ENCODE results near the gene LAMA2.

LAMA2 gene

DNA sequence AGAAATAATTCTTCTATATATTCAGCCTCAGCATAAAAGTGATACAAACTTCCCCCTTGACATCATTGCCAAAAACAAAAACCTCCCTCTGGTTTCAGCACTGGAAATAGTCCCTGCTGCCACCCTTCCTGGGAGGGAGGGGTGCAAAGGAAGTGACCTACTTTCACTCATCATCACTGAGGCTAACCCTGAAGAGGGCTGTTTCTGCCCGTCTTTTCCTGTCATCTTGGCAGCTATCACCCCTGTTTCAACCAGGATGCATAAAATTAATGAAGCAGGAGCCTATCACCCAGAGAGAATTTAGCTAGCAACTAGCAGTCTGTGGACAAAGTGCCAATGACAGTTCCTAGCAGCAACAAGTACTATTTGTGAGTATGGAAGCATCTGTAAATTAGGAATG lies 397.8 kb downstream of the LAMA2 start:
- DNase-seq = peak; percentile 15 to 22

DNA sequence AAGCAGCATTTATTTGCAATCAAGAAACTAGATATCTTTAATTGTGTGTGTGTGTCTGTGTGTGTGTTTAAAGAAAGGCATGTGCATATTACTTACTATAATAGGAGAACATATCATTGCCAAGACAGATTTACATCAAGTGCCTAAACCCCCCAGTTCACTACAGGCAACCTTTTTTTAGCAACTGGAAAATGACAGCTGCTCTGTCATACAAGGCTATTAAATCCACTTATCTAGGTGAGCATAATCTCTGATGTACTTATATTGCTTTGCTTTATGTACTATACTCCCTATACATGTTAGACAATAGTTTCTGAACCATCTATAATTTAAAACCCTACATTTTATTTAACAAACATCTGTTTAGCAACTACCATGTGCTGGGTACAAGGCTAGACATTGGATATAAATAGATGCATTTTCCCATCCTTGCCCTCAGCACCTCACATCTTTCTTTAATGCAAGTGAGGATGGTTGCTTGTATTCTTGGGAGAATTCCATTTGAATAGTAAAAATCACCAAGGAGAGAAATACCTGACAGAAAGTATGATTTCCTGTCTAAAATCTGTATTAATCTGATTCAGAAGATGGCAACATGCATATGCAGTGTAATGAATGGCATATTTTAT lies 398.3 kb downstream of the LAMA2 start:
- DNase-seq = no peak

DNA sequence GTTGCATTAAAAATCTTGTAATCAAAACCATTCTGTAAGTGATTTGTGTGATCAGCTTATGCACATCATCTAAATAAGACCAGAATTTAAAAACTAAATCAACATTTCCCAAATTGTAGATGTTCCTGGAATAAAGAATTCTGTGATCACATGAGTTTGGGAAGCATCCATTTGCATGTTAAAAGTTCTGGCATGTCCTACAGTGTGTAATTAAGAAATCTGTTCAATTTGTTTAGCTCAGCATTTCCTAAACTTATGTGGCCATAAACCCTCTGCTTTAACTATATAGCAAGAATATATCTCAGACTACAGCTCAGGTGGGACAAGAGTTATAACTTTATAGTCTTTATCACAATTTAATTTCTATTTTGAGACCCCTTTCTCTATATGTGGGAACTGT lies 399.1 kb downstream of the LAMA2 start:
- DNase-seq = no peak

DNA sequence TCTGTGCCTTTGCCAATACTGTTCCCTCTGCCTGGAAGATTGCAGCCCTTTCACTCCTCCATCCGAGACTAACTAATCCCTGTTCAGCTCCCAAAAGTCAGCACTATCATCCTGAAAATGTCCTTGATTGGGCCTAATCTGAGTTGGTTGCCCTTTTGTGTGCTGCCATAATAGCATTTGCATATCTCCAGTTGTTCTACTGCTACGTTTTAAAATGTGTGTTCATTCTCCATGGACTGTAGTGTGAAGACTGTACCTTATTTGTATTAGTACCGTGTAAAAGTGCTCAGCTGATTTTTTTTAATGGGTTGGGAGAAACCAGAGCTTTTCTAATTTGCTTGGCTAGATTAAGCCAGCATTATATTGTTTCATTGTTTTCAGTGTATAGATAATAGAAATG lies 401.3 kb downstream of the LAMA2 start:
- DNase-seq = no peak

DNA sequence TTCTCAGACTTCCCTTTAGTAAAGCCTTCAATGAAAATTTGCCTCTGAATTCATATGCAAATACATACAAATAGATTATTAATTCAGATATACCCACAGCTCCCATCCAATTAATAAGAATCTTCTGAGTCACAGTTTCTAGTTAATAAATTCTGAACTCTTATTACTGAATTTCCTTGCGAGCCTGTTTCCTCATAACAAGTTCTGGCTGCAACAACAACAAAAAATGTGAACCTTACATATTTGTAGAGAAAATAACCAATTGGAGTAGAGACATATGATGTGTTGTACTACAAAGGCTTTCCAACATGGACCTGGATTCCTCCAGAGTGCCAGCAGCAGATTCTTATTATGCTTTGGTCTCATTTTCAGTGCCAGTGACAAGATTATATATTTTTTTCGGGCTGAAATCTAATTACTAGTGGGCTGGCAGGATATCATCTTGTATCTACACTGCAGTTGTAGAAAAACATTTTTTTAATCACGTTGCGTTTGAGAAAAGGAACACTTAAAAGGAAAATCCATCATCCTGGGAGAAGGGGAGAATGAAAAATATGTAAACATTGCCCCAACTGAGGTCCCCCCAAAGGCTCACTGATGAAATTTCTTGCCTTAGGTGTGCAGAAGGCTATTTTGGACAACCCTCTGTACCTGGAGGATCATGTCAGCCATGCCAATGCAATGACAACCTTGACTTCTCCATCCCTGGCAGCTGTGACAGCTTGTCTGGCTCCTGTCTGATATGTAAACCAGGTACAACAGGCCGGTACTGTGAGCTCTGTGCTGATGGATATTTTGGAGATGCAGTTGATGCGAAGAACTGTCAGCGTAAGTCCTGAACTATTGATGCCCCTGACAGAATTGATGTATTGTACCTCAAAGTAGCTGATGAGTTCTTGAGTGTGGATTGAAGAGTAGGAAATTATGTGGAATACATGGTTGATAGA lies 404.6 kb downstream of the LAMA2 start:
- DNase-seq = no peak

DNA sequence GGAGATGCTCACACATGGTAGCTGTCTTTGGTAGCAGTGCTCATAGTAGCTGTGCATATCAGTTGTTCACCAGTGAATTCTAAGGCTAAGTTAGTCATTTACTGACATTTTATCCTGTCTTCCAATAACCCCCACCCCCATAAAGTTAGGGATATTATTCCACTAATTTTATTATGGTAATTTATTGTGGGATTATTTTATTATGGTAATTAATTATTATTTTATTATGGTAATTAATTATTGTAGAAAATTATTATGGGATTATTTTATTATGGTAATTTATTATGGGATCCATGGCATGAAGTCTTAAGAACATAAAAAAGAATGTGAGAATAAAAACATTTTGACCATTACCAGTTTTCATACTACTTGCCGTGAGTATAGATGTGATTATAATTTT lies 406.5 kb downstream of the LAMA2 start:
- DNase-seq = no peak

DNA sequence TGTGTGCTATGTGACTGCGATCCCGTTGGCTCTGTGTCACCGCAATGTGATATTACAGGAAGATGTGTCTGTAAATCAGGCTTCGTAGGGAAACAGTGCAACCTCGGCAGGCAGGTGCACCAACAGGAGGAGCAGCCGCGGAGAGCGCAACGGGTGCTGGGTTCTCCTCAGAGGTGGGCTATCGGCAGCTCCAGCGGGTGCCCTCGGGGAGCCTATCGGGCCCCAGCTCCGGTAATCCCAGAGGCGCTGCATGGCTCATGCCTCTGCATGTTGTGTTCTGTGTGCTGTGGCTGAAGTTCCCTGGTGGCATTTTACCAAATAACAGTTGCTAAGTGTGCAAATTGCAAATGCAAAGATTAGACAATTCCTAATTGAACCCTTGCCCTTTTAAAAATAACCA lies 409.9 kb downstream of the LAMA2 start:
- no peak for DNase-seq

DNA sequence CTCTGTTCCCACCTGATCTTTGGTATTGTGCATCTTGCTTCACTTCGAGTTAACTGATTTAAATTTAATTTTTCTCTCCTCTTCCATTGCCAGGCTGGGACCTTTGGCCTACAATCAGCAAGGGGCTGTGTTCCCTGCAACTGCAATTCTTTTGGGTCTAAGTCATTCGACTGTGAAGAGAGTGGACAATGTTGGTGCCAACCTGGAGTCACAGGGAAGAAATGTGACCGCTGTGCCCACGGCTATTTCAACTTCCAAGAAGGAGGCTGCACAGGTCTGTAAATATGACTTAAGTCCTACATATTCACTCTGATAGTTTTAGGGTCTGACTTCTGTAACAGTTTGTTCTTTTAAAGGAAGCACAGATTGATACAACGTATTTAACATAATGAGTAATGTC lies 414.7 kb downstream of the LAMA2 start:
- DNase-seq = no peak

DNA sequence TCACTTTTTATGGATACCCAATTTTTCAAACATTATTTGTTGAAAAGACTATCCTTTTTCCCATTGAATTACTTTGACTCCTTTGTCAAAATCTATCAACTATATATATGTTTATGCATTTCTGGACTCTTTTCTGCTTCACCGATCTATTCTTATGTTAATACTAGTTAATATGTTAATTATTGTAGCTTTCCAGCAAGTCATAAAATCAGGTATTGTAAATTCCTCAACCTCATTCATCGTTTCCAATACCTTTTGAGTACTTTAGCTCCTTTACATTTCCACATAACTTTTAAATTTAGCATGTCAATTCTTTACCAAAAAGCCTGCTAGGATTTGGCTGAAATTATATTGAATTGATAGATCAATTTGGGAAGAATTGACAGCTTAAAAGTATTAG lies 419.7 kb downstream of the LAMA2 start:
- DNase-seq = no peak

DNA sequence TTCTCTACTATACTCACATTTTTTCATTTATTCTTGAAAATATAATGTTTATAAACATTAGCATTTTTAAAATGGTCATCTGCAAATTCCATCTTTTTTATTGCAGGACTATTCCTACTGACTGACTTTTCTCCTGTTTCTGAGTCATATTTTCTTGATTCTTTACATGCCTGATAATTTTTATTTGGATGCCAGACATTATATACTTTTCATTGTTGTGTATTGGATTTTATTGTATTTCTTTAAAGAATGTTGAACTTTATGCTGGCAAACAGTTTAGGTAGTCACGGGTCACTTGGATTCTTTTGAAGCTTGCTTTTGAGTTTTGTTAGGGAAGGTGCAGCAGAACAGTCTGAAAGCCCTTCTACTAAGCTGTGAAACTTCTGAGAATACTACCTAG lies 423.9 kb downstream of the LAMA2 start:
- DNase-seq = no peak

DNA sequence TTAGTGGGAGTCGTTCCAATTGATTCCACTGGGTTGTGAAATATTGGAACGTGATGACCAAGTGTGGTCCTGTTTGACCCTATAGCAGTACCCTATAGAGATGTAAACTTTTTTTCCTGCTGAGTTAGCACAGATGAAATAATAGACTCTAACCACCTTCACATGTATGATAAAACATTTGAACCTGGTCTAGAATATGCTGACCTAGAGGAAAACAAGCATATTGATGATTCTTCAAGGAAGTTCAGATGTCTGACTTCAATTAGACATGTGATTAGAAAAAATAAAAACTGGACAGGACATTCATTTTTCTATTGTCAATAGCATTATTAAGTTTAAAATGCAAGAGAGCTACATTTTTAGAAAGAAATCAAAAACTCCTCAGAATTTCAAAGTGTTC lies 424.9 kb downstream of the LAMA2 start:
- no peak for DNase-seq

DNA sequence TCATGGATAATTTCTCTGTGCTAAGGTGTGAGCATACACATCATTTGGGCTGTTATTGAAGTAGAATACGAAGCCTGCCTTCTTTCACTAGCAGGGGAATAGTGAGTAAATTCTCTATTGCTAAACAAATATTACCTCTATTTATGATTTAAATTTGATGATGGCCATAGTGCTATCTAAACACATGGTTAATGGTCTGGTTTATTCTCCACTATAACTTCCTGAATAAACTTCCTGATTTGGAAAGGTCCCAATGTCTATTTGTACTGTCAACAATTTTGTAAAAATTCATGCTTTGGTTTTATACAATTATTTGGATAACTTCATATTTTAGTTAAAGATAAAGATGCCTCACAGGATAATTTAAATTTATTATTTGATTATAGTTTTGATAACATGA lies 426.2 kb downstream of the LAMA2 start:
- DNase-seq = no peak

DNA sequence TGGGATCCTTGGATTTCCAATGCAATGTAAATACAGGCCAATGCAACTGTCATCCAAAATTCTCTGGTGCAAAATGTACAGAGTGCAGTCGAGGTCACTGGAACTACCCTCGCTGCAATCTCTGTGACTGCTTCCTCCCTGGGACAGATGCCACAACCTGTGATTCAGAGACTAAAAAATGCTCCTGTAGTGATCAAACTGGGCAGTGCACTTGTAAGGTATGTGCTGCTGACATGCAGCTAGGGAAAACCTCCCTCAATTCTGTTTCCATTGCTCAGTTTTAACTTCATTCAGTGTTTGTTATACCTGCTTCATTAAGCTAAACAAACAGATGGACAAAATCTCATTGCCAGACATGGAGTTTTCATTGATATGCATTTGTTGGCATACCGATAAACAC lies 429.9 kb downstream of the LAMA2 start:
- DNase-seq = no peak

DNA sequence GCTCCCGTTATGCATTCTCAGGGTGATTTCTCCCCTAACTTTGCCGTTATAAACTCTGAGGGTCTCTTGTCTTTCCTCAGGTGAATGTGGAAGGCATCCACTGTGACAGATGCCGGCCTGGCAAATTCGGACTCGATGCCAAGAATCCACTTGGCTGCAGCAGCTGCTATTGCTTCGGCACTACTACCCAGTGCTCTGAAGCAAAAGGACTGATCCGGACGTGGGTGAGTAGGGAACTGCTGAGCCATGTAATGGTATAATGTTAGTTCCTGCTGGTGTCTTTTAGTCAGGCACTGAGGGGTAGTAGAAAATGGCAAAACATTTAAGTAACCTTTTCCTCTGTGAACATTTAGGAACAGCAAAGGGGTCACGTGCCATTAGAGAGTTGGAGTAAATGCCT lies 431.6 kb downstream of the LAMA2 start:
- DNase-seq = no peak

DNA sequence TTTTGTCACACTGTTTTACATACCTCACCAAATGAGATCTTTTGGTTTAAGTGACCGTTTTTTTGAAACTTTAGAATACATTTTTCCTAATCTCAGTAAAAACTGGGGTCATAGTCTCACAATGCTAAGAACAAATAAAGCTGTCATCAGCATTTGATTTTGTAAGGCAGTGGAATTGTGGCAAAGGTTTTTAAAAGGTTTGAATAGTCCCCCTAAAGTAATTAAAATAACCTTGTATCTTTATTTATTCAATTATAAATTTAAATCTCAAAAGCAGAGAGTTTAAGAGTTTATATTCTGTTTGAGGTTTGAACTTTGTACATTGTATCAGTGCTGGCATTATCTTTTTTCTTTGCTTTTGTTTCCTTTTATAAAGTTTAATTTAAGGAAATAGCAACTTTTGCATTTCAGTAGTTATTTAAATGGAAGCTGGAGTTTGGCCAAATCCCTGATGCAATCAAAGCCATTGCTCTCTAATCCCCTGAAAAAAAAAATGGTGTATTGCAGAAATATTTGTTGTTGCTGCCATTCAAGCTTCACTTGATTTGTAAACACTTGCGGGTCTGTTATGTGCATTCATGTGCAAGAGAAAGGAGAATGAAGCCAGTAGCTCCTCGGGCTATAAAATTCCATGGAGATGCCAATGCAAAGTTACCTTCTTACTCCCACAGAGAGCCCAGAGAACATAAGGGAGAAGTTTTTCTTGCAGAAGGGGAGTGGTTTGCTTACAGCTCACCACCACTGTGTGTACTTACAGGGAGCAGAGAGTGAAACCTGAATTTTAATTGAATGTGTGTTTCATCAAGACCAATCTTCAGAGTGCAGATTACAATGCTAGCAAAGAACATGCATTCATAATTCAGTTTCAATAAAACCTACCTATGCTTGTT lies 435.2 kb downstream of the LAMA2 start:
- DNase-seq = no peak

DNA sequence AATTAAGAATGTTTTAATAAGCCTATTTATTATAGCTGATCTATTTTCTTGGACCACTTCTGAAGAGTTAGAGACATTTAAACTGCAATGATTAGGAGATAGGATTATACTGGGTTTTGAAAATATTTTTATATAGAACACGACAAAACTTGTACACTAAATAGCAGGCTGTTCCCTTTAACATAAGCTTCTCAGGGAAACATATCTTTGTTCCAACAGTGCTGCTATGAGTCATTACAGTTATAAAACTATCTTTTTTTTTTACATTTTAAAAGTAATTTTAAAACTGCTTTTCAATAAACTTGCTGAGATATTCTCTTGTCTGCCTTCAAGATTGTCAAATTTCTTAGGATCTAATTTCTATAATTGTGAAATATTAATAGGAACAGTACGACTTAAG lies 438.0 kb downstream of the LAMA2 start:
- DNase-seq = no peak

DNA sequence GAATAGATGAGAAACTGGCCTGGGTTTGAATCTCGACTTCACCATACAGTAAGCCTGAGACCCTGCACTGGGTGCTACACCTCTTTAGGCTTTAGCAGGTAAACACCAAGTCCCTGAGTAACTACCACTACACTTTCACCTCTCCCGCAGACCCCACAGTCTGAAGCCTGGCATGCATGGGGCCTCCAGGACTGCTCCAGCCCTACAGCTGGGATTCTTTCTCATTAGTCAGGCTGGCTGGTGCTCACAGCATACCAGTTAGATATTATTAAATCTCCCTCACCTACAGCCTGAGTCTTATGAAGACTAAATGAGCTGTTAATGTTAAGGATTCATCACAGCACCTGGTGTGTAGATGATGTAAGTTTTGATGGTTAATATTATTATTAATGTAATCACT lies 438.4 kb downstream of the LAMA2 start:
- no peak for DNase-seq

DNA sequence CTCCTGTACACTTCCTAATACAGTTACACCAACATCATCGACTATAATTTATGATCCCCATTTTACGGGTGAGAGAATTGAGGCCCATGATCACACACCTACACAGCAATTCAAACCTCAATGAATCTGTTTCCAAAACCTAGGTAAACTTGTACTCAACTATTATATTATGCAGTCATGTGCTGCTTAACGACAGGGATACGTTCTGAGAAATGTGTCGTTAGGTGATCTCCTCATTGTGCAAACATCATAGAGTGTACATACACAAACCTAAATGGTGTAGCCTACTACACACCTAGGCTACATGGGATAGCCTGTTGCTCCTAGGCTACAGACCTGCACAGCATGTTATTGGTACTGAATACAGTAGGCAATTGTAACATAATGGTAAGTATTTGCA lies 441.4 kb downstream of the LAMA2 start:
- DNase-seq = no peak

DNA sequence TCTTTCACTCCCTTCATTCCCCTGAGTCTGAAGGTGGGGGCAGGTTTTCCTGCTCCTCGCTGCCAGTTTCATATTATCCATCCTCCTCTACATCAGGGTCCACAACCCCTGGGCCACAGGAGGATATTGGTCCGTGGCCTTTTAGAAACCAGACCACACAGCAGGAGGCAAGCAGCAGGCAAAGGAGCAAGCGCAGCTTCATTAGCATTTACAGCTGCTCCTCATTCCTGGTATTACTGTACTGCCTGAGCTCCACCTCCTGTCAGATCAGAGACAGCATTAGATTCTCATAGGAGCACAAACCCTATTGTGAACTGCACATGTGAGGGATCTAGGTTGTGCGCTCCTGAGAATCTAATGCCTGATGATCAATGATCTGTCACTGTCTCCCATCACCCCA lies 446.7 kb downstream of the LAMA2 start:
- DNase-seq = no peak

DNA sequence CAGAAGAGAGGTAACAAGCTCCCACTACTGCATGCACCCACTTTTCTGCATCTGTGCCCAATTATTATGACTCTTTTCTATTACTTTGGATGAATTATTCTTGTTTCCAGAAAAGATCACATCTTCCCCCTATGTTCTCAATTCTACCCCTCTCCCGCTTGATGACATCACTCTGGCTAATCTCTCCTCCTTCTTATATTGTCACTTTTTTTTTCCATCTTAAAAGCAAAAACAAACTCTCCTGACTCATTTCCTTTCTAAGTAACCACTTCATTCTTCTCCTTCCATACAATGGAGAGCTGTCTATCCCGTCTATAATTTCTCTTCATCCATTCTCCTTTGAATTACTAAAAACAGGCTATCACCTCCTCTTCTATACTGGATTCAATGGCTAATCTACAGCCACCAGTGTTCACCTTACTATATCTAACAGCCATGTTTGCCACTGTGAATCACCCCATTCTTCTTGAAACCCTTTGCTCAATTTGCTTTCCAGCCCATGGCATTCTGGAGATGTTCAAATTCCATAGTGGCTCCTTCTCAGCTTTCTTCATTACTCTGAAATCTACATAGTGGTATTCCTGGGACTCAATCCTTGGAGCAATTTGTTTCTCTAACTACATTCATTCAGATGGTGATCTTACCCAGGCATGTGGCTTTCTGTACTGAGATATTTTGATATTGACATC lies 448.7 kb downstream of the LAMA2 start:
- DNase-seq = no peak

DNA sequence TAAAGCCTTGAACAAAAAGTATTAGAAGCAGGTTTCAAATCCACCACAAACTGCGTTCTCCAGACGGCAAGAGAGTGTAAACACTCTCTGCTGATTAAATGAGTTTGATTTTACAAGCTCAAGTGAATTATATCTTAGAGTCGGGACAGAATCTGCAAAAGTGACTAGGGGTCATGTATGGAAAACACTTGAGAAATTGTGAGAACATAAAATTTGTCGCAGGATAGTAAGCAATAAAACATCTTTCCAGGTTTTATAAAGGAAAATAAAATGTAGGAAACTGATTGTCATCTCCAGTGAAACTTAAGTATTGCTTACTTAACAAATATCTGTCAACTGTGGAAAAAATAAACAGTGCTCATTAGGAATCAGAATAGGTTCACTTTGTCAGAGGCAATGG lies 452.9 kb downstream of the LAMA2 start:
- DNase-seq = no peak

DNA sequence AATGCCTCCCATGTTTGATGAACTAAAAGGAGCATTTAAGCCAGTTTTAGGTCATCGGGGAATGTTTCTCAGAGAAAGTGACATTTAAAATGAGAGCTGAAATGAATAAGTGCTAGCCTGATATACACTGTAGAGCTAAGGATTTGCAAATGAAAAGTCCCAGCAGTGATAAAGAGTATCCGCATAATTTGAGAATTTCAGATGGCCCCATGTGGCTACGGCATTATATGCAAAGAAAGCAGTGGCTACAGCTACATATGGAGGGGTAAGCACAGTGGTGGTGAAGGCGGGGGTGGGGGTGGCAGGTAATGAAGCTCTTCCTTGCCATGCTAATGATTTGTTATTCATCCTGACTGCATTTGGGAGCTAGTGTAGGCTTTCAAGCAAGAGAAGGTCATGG lies 455.7 kb downstream of the LAMA2 start:
- no peak for DNase-seq

DNA sequence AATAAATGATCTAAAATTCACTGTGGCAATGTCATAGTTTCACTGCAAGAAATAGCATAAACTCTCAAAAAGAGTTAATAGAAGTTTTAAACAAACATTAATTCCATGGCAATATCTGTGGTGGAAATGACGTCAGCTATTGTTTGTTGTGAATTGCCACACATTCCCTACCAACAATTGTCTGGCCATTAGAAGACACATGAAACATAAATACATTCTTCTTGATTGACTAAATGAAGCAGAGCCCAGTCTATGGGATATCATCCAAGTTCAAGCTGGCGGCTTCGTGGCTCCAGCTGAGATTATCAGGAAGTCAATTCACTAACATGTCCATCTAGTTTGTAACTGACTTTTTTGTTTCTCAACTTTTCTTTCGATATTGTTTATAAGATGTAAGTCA lies 458.0 kb downstream of the LAMA2 start:
- DNase-seq = no peak

All from activated CD4-positive, alpha-beta T cell treated with anti-CD3 and anti-CD28 coated beads, Interleukin-2, amount 50 U/mL, for 4 hours (primary cell).